Activated B cell treated with CpG ODN at 0.5 μM for 24 hours (primary cell): ENCODE data around the gene NCAM2. TPM values are rescaled to one million over a fixed set of nuclear protein-coding genes. Genes with fewer than 3 reads are reported as not detected.

ENCODE experiments used
- ATAC-seq: fragments of 200-7000 bp; cut with Tn5 transposase; one replicate; pipeline ENCODE4 v1.10.0; 2021; ENCODE audit warnings: low read depth, mild to moderate bottlenecking, moderate library complexity
- CTCF ChIA-PET: fragments of 350-600 bp; sonication (Branson Sonifier 250); formaldehyde crosslinking; loops from one replicate; lab custom pipeline; 2021; ENCODE audit warnings: antibody characterized with exemption; lab: Charles Lee
- POLR2A ChIA-PET: fragments of 350-600 bp; sonication (Branson Sonifier 250); formaldehyde crosslinking; loops from one replicate; lab custom pipeline; 2021; ENCODE audit warnings: antibody characterized with exemption; lab: Charles Lee
- DNase-seq: peaks from one replicate; pipeline ENCODE4 v3.0.0; 2022
- H3K27ac Mint-ChIP-seq: one replicate; pipeline ENCODE4 v1.8.0; 2020; ENCODE audit warnings: mixed read lengths
- H3K27me3 Mint-ChIP-seq: one replicate; pipeline ENCODE4 v1.8.0; 2021; ENCODE audit warnings: mixed read lengths
- H3K36me3 Mint-ChIP-seq: one replicate; pipeline ENCODE4 v1.8.0; 2021; ENCODE audit warnings: low read depth, mixed read lengths
- H3K4me1 Mint-ChIP-seq: one replicate; pipeline ENCODE4 v1.8.0; 2021; ENCODE audit warnings: mixed read lengths
- H3K4me3 Mint-ChIP-seq: one replicate; pipeline ENCODE4 v1.8.0; 2020; ENCODE audit warnings: mild to moderate bottlenecking, mixed read lengths
- H3K9me3 Mint-ChIP-seq: one replicate; pipeline ENCODE4 v1.8.0; 2020; ENCODE audit warnings: mixed read lengths
- intact Hi-C: fragments of 100-400 bp; cut with micrococcal nuclease; formaldehyde crosslinking; loops from one replicate; pipeline ENCODE4 v1.15.1; 2024
- total RNA-seq: library from RNA; stranded (reverse); gene quantifications from 2 replicates; pipeline ENCODE4 v1.2.3, GENCODE V29; 2022
- TF ChIP-seq, protein P1 (sequence below): fragments of 200-600 bp; IDR thresholded peaks from one replicate; pipeline ENCODE4 v1.8.0; 2022; ENCODE audit warnings: antibody characterized with exemption, mild to moderate bottlenecking

NCAM2 gene
- total RNA-seq, 1 donor from 2014 or later: not detected

- TF ChIP-seq, protein P1, sequence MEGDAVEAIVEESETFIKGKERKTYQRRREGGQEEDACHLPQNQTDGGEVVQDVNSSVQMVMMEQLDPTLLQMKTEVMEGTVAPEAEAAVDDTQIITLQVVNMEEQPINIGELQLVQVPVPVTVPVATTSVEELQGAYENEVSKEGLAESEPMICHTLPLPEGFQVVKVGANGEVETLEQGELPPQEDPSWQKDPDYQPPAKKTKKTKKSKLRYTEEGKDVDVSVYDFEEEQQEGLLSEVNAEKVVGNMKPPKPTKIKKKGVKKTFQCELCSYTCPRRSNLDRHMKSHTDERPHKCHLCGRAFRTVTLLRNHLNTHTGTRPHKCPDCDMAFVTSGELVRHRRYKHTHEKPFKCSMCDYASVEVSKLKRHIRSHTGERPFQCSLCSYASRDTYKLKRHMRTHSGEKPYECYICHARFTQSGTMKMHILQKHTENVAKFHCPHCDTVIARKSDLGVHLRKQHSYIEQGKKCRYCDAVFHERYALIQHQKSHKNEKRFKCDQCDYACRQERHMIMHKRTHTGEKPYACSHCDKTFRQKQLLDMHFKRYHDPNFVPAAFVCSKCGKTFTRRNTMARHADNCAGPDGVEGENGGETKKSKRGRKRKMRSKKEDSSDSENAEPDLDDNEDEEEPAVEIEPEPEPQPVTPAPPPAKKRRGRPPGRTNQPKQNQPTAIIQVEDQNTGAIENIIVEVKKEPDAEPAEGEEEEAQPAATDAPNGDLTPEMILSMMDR: no peak
- CTCF ChIA-PET: no interaction called here
Measured at GRCh38 chr21:21297211-21297610, 299.0 kb downstream of the NCAM2 start.

DNA sequence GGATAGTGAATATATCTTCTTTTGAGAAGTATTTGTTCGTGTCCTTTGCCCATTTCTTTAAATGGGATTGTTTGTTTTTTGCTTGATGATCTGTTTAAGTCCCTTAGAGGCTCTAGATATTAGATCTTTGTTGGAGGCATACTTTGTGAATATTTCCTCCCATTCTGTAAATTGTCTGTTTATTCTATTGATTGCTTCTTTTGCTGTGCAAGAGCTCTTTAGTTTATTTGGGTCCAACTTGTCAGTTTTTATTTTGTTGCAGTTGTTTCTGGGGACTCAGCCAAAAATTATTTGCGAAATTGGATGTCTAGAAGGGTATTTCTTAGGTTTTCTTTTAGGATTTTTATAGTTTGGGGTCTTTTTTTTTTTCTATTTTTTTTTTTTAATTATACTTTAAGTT, 302.8 kb downstream of the NCAM2 start:
- POLR2A ChIA-PET: no interaction called here
- no peaks in the 10 kb centered on the region for H3K4me1 Mint-ChIP-seq
- H3K36me3 Mint-ChIP-seq: no peaks in the 10 kb centered on the region
- H3K4me3 Mint-ChIP-seq: no peak overlapping the region
- no peak overlapping the region for H3K27ac Mint-ChIP-seq
- H3K9me3 Mint-ChIP-seq: peaks cover 6% of the 10 kb centered on the region
- ATAC-seq: no peak
- intact Hi-C loops: no loop called here
- H3K27me3 Mint-ChIP-seq: no peaks in the 10 kb centered on the region
- TF ChIP-seq, protein P1: no peak
- DNase-seq: no peak
- CTCF ChIA-PET: no interaction called here

More at GRCh38 chr21:21297211-21297610, 299.0 kb downstream of the NCAM2 start:
- H3K27ac Mint-ChIP-seq: no peak overlapping the region
- H3K4me1 Mint-ChIP-seq: no peaks in the 10 kb centered on the region
- H3K27me3 Mint-ChIP-seq: no peaks in the 10 kb centered on the region
- no peak for DNase-seq
- peaks cover 3% of the 10 kb centered on the region for H3K9me3 Mint-ChIP-seq
- H3K4me3 Mint-ChIP-seq: no peak overlapping the region
- POLR2A ChIA-PET: no interaction called here
- H3K36me3 Mint-ChIP-seq: no peaks in the 10 kb centered on the region
- intact Hi-C loops: no loop called here
- no peak for ATAC-seq

DNA sequence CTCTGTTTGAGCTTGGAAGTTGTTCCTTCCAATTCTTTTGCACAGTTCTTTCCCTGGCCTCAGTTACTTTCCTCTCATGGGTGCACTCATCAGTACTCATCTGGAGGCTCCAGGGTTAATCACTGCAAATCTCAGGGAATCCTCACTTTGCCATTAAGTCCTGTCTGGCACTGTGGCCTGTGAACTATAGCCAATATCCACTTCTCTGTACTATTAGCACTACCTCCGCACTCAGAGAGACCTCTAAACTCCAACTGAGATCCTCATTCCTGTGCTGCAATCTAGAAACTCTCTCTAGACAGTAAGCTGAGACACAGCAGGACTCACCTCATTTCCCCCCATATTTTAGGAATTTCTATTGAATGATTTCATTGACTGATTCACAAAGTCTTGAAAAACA, 311.3 kb downstream of the NCAM2 start:
- no peaks in the 10 kb centered on the region for H3K36me3 Mint-ChIP-seq
- intact Hi-C loops: no loop called here
- H3K27me3 Mint-ChIP-seq: no peaks in the 10 kb centered on the region
- ChIA-PET CTCF (no interaction called here), POLR2A (no interaction called here)
- TF ChIP-seq, protein P1: no peak
- H3K9me3 Mint-ChIP-seq: peaks cover 4% of the 10 kb centered on the region
- no peak overlapping the region for H3K4me3 Mint-ChIP-seq
- no peaks in the 10 kb centered on the region for H3K4me1 Mint-ChIP-seq
- DNase-seq: no peak
- no peak overlapping the region for H3K27ac Mint-ChIP-seq
- no peak for ATAC-seq

DNA sequence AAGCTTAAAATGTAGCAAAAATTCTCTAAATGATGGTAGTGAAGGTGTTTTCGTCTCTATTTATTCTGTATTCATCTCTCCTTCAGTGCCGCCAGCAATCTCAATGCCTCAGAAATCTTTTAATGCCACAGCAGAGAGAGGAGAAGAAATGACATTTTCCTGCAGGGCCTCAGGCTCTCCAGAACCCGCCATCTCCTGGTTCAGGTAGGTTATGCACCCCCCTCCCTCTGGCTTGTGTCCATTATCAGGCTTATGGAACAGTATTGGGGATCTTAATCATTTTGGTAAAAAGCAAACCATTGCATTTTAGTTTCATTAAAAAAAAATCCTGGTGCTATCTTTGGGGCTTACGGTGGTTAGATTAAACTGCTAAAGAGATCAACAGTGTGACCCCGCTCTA, 326.1 kb downstream of the NCAM2 start:
- Mint-ChIP-seq H3K4me3 (no peak overlapping the region), H3K36me3 (no peaks in the 10 kb centered on the region), H3K27ac (no peak overlapping the region), H3K4me1 (no peaks in the 10 kb centered on the region), H3K27me3 (no peaks in the 10 kb centered on the region), H3K9me3 (no peaks in the 10 kb centered on the region)
- DNase-seq: no peak
- intact Hi-C loops: no loop called here
- ChIA-PET CTCF (no interaction called here), POLR2A (no interaction called here)
- no peak for ATAC-seq
- TF ChIP-seq, protein P1: no peak

GRCh38 chr21:21332492-21332891, 334.3 kb downstream of the NCAM2 start:
- Mint-ChIP-seq H3K27ac (no peak overlapping the region), H3K36me3 (no peaks in the 10 kb centered on the region), H3K4me1 (no peaks in the 10 kb centered on the region), H3K27me3 (no peaks in the 10 kb centered on the region), H3K4me3 (no peak overlapping the region), H3K9me3 (no peaks in the 10 kb centered on the region)
- TF ChIP-seq, protein P1: no peak
- DNase-seq (no peak), ATAC-seq (no peak)
- CTCF ChIA-PET: no interaction called here
- POLR2A ChIA-PET: no interaction called here
- intact Hi-C loops: no loop called here
